Stomach (tissue), 9 donors: Measurements from ENCODE around the gene EIPR1. TPM values are rescaled to one million over a fixed set of nuclear protein-coding genes. Genes with fewer than 3 reads are reported as not detected.

Experiments
- DNase-seq, 2 donors: peaks; one replicate each; pipeline versions ENCODE4 v3.0.0 to v3.0.0-alpha.2; 2013 to 2019
- H3K27ac ChIP-seq, 5 donors: fragments of 200-600 bp in 4 of 5; sonication (generic) in 4 of 5; one replicate each; pipeline ENCODE4 v1.5.1; 2013 to 2019; ENCODE audit warnings: mild to moderate bottlenecking in 1 of 5, moderate library complexity in 1 of 5
- H3K27me3 ChIP-seq, 3 donors: fragments of 200-600 bp; sonication (generic); one replicate each; pipeline ENCODE4 v1.5.1; 2017 to 2019; ENCODE audit warnings: mixed run types in 1 of 3
- H3K36me3 ChIP-seq, 4 donors: fragments of 200-600 bp; sonication (generic); 1 replicate in 3 of 4; 2 replicates in 1 of 4; pipeline ENCODE4 v1.5.1; 2016 to 2019
- H3K4me1 ChIP-seq, 4 donors: fragments of 200-600 bp; sonication (generic); one replicate each; pipeline ENCODE4 v1.5.1; 2016 to 2019
- H3K4me3 ChIP-seq, 4 donors: fragments of 200-600 bp; sonication (generic) in 3 of 4; one replicate each; pipeline ENCODE4 v1.5.1; 2016 to 2019; ENCODE audit warnings: mild to moderate bottlenecking in 1 of 4
- H3K9me3 ChIP-seq, 4 donors: fragments of 200-600 bp; sonication (generic); one replicate each; pipeline ENCODE4 v1.5.1; 2016 to 2019
- EP300 ChIP-seq: sonication (generic); formaldehyde crosslinking; IDR thresholded peaks from one replicate; pipeline ENCODE4 v1.6.1; 2017; ENCODE audit warnings: antibody characterized with exemption
- POLR2A ChIP-seq, 4 donors: fragments of 450-650 bp; IDR thresholded peaks; one replicate each; pipeline ENCODE4 v1.6.1; 2016; ENCODE audit warnings: antibody characterized with exemption in 4 of 4, control low read depth in 2 of 4, mild to moderate bottlenecking in 1 of 4, moderate library complexity in 1 of 4
- POLR2AphosphoS5 ChIP-seq, 3 donors: sonication (generic); formaldehyde crosslinking; IDR thresholded peaks; one replicate each; pipeline ENCODE4 v1.6.1; 2016; ENCODE audit warnings: antibody characterized with exemption in 3 of 3
- WGBS, 5 donors: extraction: QIAGEN DNeasy Blood & Tissue Kit in 3 of 5; methylation state at CpG; one replicate each; pipeline versions ENCODE4 v1.1.5 to v1.1.7; 2013 to 2018; 5-methylcytosine and 5-hydroxymethylcytosine counted together
- intact Hi-C: fragments of 100-400 bp; cut with DNase I; formaldehyde crosslinking; loops from one replicate; pipeline ENCODE4 v1.15.1; 2023; ENCODE audit warnings: low total_unique reads
- polyA plus RNA-seq, 3 donors: library from polyadenylated mRNA; stranded (reverse); fragments of 200-250 nt; gene quantifications; one replicate each; pipeline ENCODE4 v1.2.3, GENCODE V29; 2013
- total RNA-seq, 5 donors: library from RNA; depleted of rRNA; stranded (reverse); fragments of >200 nt; gene quantifications; one replicate each; pipeline versions ENCODE4 v1.1.0 to v1.2.3, GENCODE V29; 2014 to 2016
- TF ChIP-seq, protein P1 (sequence below), 7 experiments: fragments of 450-650 bp in 4 of 7; fragments of 200-600 bp in 3 of 7; sonication (generic) in 3 of 7; IDR thresholded peaks; one replicate each; pipeline ENCODE4 v1.5.1; 2016 to 2019; ENCODE audit warnings: antibody characterized with exemption in 7 of 7, control low read depth in 2 of 7, mild to moderate bottlenecking in 1 of 7
- donor health status: healthy with polysubstance abuse.
- donor health status: Bipolar disorder and iron deficiency.
- donor health status: healthy.

Gene EIPR1
- total and polyA plus RNA-seq, 8 donors: 1.2 to 39.4 (median 12.7) TPM

DNA sequence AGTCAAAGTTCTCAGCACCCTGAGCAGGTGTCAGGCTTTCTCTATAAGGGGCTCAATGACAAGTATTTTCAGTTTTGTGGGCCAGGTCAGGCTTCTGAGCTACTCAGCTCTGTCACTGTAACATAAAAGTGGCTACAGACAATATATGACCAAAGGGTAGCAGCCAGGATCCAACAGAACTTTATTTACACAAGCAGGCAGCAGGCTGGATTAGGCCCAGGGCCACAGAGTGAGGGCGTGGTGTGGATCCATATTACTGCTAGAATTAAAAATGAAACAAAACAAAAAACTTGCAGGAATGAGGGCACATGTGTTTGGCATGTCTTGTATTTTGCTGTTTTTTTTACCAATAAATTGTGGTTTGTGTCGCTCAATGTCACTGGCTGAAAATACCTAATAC is 143.7 kb downstream of the EIPR1 start:
- H3K27ac ChIP-seq: no peak overlapping the region
- intact Hi-C loops: no loop called here
- no peaks in the 10 kb centered on the region for H3K4me1 ChIP-seq
- peaks cover 0 to 12% (median 0%) of the 10 kb centered on the region in 4 donors for H3K9me3 ChIP-seq
- WGBS, 5 donors: 57 to 80% (median 65%) methylated on average over 2 of the region's 2 CpGs
- DNase-seq: peak; percentile 32 to 42
- no peaks in the 10 kb centered on the region for H3K27me3 ChIP-seq
- H3K4me3 ChIP-seq: no peak overlapping the region
- no peak for TF ChIP-seq EP300
- TF ChIP-seq POLR2A (IDR thresholded peaks at IDR 0.05): no peak
- no peak for TF ChIP-seq POLR2AphosphoS5 (IDR thresholded peaks at IDR 0.05)
- TF ChIP-seq, protein P1, sequence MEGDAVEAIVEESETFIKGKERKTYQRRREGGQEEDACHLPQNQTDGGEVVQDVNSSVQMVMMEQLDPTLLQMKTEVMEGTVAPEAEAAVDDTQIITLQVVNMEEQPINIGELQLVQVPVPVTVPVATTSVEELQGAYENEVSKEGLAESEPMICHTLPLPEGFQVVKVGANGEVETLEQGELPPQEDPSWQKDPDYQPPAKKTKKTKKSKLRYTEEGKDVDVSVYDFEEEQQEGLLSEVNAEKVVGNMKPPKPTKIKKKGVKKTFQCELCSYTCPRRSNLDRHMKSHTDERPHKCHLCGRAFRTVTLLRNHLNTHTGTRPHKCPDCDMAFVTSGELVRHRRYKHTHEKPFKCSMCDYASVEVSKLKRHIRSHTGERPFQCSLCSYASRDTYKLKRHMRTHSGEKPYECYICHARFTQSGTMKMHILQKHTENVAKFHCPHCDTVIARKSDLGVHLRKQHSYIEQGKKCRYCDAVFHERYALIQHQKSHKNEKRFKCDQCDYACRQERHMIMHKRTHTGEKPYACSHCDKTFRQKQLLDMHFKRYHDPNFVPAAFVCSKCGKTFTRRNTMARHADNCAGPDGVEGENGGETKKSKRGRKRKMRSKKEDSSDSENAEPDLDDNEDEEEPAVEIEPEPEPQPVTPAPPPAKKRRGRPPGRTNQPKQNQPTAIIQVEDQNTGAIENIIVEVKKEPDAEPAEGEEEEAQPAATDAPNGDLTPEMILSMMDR (IDR thresholded peaks at IDR 0.05): no peak
- H3K36me3 ChIP-seq: peaks cover 0 to 13% (median 0%) of the 10 kb centered on the region in 4 donors

DNA sequence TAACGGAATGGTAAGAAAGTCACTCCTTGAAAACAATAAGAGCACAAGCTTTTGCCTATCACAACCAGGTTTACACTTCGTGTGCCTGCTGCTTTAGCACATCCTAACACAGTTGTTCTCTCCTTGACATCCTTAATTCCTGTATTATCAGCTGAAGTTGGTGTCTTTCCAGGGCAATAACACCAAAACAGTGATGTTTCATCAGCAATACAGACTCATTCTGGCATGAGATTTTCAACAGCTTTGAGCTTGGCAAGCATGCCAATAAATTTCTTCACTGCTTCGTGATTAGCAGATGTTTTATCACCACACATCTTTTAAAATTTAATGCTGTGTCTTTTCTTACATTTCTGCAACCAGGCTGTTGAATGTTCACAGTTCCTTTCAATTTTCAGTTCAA is 148.4 kb downstream of the EIPR1 start:
- Histone ChIP-seq H3K27ac (no peak overlapping the region), H3K27me3 (no peaks in the 10 kb centered on the region), H3K9me3 (peaks cover 0 to 26% (median 0%) of the 10 kb centered on the region in 4 donors), H3K4me1 (no peaks in the 10 kb centered on the region), H3K4me3 (no peak overlapping the region), H3K36me3 (peaks cover 0 to 5% (median 0%) of the 10 kb centered on the region in 4 donors)
- DNase-seq: no peak
- TF ChIP-seq EP300 (no peak), POLR2A (IDR thresholded peaks at IDR 0.05) (no peak), POLR2AphosphoS5 (IDR thresholded peaks at IDR 0.05) (no peak)
- TF ChIP-seq, protein P1 (IDR thresholded peaks at IDR 0.05): no peak
- 93 to 98% (median 95%) methylated on average over 3 of the region's 3 CpGs for WGBS, 5 donors
- intact Hi-C loops: no loop called here

DNA sequence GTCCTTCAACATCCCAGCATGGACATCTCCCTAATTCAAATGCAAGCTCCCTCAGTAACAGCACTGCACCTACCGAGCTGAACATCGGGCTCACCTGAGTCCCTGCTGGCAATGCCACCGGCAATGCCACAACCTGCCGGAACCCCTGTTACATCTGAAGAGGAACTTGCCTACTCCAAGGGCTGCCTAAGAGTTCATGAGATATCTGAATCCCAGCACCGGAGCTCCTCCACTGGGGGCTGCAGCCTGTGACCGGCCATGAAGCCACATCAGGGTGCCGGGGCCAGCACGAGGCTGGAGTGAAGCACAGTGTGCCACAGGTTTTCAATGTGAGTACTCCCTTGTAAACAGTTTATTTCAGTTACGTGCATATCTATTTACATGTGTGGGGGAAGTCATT is 152.9 kb downstream of the EIPR1 start:
- no peak overlapping the region for H3K27ac ChIP-seq
- TF ChIP-seq POLR2AphosphoS5 (IDR thresholded peaks at IDR 0.05): no peak
- TF ChIP-seq, protein P1 (IDR thresholded peaks at IDR 0.05): no peak
- TF ChIP-seq EP300: no peak
- TF ChIP-seq POLR2A (IDR thresholded peaks at IDR 0.05): no peak
- intact Hi-C loops: no loop called here
- no peak for DNase-seq
- peaks cover 0 to 6% (median 0%) of the 10 kb centered on the region in 4 donors for H3K4me1 ChIP-seq
- H3K36me3 ChIP-seq: no peaks in the 10 kb centered on the region
- H3K9me3 ChIP-seq: peaks cover 0 to 20% (median 4%) of the 10 kb centered on the region in 4 donors
- no peak overlapping the region for H3K4me3 ChIP-seq
- WGBS, 5 donors: 79 to 91% (median 86%) methylated on average over 8 to 9 of the region's 9 CpGs
- no peaks in the 10 kb centered on the region for H3K27me3 ChIP-seq

DNA sequence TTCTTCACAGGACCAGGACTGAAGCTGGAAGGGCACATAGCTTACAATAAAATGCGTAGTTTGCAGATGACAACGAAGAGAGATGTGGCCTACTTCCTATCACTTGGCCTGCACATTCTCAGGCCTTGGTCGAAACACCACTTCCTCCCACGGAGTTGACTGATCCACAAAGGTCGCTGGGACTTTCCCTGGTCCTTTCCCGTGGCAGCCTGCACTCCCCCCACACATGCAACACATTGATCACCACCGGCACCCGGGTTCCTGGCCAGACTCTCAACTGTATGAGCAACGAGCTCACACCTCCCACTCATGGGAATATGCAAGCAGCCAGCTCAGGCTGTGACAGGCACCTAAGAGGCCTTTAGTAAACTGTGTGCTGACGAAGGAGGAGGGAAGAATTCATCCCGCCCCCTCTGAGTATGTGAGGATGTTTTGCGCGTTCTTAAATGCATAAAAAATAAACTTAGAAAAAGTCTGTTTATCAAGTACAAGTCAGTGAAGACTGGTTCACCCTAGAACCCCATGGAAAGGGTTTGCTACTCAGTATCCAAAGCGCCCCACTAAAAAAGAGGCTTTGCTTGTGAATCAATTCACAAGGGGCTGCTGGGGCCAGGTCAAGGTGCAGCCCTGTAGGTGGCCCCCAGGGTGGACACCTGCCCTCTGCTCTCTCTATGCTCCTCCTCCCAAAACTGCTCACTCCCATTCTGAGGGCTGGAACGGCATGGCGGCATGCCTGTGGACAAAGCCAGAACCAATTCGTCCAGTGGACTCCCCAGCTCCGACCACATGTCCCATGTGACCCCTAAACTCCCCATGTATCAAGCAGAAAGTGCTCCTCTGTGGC is 154.3 kb downstream of the EIPR1 start:
- H3K9me3 ChIP-seq: peaks cover 0 to 14% (median 4%) of the 10 kb centered on the region in 4 donors
- H3K27ac ChIP-seq: peak overlapping the region in 2 of 5 donors; percentile 0 to 4
- intact Hi-C loops: no loop called here
- no peaks in the 10 kb centered on the region for H3K36me3 ChIP-seq
- WGBS, 5 donors: 74 to 85% (median 80%) methylated on average over 18 of the region's 18 CpGs
- H3K4me3 ChIP-seq: no peak overlapping the region
- DNase-seq: peak in 1 of 2 donors; percentile 39
- H3K27me3 ChIP-seq: no peaks in the 10 kb centered on the region
- H3K4me1 ChIP-seq: peaks cover 0 to 6% (median 0%) of the 10 kb centered on the region in 4 donors
- no peak for TF ChIP-seq EP300
- TF ChIP-seq POLR2A (IDR thresholded peaks at IDR 0.05): no peak
- TF ChIP-seq, protein P1 (IDR thresholded peaks at IDR 0.05): no peak
- no peak for TF ChIP-seq POLR2AphosphoS5 (IDR thresholded peaks at IDR 0.05)
